ENCODE results near the gene CCDC6.
"Not testable (repeated sequence)": the region's sequence is repeated elsewhere in the genome, so short reads cannot be mapped to it uniquely, and the experiment has no call there.

CCDC6 gene

DNA sequence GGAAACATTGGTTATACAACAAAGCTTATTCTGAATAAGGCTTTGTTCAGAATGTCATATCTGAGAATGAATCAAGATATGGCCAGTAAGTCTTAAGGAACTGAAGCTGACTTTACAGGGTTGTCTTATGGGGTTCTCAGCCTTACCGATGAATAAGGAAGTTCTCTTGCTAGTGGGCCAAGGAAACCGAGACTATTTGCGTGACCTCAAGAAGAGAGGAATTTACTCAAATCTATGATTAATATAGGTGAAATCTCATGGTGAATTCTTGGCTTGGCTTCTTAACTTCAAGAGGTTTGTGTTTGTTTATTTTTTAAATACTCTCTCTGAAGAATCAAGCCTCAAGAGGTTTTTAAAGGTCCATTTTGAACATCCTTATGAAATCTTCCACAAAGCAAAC, 148.4 kb downstream of the CCDC6 start:
- no peak for DNase-seq (ENCODE audit: low read depth)

DNA sequence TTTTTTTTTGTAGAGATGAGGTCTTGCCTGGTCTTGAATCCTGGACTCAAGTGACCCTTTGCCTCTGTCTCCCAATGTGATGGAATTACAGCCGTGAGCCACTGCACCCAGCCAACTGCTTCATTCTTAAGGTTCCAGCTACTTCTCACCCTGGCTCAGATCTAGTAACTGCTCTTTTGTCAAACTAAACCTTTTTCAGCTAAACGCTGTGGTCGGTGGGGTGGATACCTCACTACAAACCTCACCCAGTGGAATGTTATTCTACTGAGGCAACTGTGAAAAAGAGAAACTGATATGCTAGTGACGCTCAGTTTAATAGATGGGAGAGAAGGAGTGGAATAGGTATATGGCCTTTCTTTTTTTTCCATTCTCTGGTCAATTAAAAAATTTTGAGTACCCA, 151.4 kb downstream of the CCDC6 start:
- no peak for DNase-seq (ENCODE audit: low read depth)

DNA sequence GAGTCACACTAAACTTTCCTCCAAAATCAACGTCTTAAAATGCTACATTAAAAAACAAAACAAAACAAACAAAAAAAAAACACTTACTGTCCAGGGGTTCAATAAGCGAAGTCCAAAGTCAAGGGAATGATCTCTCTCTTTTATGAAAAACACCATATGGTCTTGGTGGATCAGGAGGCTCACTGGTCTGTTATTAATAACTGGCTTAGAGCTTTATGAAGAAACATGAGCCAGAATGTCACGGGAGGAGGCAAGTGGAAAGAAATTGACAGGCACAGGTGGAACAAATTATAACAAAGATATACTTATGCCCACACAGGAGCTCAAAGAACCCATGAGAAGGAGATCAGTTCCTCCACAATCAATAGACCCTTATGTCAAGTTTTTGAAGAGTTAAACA, 153.1 kb downstream of the CCDC6 start, which contains the start of gene MRLN:
TSS of gene MRLN (minus strand) at position 189 of the 400 bp plus-strand sequence.
- no peak for DNase-seq (ENCODE audit: low read depth)

DNA sequence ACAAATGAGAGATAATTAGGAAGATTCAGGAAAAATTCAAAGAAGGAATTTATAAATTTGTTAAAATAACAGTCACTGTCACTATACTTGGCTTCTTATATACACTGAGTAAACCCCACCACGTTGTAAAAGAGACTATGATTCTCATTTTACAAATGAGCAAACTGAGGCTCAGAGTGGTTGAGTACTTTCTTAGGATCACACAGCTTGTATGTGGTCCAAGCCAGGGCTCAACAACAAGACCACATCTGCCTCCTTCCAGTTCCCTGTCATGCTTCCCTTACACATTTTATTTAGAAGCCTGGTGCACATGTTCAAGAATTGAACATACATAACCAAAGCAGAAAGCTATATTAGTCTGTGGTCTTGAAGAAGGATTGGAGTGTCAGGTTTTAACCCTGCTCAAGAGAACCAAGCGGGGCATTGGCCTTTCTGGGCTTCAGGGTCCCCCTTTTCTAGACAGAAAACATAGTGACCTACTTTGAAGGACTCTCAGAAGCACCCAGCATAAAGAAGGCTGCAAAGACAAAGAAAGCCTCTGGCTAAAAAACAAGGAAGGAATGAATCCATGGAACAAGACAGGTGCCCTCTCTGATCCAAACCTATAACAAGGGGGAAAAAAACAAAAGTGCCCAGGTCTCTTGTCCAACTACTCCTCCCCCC, 153.9 kb downstream of the CCDC6 start:
- no peak for DNase-seq (ENCODE audit: low read depth)

DNA sequence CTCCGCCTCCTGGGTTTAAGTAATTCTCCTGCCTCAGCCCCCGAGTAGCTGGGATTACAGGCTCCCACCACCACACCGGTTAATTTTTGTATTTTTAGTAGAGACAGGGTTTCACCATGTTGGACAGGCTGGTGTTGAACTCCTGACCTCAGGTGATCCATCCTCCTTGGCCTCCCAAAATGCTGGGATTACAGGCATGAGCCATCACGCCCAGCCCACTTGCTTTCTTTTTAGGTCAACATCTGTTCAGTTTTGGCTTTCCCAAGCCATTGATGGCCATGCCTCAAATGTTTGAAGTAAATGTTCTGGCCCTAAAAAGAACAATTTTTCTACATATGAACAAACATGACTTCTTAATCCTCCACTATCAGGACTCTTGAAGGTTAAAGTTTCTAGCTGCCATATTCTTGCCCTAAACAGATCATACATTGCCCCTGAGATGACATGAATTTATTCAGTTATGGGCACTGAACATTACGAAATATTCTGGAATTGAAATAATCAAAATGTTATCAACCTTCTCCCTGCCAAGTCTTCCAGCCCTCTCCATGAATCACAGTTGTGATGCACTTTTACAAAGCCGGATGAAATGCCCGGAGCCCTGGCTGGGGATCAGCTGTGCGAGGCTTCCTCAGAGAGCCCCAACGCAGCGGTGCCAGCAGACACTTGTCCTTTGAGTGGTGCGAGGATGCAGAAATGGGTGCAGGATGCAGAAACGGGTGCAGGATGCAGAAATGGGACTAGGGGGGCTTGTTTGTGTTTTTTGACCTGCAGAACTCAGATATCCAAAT, 156.0 kb downstream of the CCDC6 start:
- DNase-seq (ENCODE audit: low read depth): no peak

DNA sequence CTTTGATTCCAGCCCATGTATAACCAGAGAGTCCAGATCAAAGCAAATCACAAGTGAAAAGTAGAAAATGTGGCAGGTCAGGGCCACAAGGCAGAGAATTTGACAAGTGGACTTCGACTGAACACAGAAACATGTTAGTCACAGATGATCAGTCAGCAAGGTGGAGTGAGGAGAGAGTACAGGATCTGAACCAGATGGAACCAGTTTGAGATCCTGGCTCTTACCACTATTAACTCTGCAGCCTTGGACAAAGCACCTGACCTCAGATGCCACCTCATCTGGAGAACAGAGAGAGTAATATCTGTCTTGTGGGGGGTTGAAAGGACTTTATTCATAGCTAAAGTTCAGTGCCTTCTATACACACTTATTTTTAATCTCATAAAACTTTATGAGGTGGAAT, 157.5 kb downstream of the CCDC6 start:
- DNase-seq (ENCODE audit: low read depth): no peak

DNA sequence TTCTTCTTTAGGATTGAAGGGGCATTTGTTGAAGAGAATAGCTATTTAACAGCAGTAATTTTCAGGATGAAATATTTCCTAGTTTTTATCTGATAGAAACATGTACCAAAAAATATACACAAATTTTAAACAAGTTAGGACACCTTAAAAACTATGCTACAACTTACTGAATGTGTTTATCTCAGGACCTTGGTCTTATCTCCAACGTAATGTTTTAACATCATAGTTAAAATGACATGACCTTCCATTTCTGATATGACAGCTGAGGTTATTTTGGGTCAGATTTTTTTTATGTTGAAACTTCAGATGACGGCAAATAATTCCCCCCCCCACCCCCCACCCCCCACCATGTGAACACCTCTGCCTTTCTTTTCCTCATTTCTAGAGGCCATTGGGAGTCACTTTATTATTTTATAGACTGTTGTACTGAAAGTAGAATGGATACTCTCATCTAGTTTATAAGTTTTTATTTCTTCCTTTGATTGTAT, 161.1 kb downstream of the CCDC6 start:
- DNase-seq (ENCODE audit: low read depth): no peak

DNA sequence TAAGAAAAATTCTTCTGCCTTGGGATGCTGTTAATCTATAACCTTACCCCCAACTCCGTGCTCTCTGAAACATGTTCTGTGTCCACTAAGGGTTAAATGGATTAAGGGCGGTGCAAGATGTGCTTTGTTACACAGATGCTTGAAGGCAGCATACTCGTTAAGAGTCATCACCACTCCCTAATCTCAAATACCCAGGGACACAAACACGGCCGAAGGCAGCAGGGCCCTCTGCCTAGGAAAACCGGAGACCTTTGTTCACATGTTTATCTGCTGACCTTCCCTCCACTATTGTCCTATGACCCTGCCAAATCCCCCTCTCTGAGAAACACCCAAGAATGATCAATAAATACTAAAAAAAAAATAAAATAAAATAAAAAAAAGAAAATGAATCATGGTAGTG, 161.6 kb downstream of the CCDC6 start:
- not testable (repeated sequence) for DNase-seq (ENCODE audit: low read depth)

DNA sequence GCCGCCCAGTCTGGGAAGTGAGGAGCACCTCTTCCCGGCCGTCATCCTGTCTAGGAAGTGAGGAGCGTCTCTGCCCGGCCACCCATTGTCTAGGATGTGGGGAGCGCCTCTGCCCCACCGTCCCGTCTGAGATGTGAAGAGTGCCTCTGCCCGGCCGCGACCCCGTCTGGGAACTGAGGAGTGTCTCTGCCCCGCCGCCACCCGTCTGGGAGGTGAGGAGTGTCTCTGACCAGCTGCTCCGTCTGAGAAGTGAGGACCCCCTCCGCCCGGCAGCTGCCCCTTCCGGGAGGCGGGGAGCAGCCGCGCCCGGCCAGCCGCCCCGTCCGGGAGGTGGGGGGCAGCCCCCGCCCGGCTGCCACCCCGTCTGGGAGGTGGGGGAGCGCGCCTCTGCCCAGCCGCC, 162.2 kb downstream of the CCDC6 start:
- DNase-seq (ENCODE audit: low read depth): not testable (repeated sequence)

DNA sequence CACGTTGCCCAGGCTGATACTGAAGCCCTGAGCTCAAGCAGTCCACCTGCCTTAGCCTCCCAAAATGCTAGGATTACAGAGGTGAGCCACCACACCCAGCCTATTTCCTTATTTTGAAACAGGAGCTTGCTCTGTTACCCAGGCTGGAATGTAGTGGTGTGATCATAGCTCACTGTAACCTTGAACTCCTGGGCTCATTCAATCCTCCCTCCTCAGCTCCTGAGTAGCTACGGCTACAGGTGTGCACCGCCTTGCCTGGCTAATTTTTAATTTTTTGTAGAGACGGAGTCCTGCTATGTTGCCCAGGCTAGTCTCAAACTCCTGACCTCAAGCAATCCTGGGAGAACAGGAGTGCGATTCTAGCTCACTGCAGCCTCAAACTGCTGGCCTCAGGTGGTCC, 164.8 kb downstream of the CCDC6 start:
- DNase-seq (ENCODE audit: low read depth): no peak

DNA sequence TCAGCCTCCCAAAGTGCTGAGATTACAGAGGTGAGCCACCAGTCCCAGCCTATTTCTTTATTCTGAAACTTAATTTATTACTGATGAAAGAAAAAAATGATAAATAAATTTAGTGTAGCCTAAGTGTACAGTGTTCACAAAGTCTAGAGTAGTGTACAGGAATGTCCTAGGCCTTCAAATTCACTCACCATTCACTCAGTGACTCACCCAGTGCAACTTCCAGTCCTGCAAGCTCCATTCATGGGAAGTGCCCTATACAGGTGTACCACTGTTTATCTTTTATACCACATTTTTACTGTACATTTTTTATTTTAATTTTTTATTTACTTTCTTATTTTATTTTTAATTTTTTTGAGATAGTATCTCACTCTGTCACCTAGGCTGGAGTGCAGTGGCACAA, 165.3 kb downstream of the CCDC6 start:
- no peak for DNase-seq (ENCODE audit: low read depth)
